ENCODE data around the gene ALOX15B.

DNA sequence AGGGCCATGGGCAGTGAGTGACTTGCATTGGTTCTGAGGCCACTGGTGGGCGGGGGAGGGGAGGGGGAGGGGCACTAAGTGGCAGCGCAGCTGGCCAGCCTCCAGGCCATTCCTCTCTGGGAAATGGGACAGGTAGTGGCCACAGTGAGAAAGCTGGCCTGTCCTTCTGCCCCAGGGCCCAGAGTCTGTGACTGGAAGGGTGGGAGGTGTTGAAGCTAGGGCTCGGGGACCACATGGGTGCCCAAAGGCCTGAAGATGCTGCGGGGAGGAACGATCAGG, 49.0 kb downstream of the ALOX15B start:
- TF ChIP-seq, protein P1, sequence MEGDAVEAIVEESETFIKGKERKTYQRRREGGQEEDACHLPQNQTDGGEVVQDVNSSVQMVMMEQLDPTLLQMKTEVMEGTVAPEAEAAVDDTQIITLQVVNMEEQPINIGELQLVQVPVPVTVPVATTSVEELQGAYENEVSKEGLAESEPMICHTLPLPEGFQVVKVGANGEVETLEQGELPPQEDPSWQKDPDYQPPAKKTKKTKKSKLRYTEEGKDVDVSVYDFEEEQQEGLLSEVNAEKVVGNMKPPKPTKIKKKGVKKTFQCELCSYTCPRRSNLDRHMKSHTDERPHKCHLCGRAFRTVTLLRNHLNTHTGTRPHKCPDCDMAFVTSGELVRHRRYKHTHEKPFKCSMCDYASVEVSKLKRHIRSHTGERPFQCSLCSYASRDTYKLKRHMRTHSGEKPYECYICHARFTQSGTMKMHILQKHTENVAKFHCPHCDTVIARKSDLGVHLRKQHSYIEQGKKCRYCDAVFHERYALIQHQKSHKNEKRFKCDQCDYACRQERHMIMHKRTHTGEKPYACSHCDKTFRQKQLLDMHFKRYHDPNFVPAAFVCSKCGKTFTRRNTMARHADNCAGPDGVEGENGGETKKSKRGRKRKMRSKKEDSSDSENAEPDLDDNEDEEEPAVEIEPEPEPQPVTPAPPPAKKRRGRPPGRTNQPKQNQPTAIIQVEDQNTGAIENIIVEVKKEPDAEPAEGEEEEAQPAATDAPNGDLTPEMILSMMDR (IDR thresholded peaks at IDR 0.05; ENCODE audit: borderline replicate concordance, extremely low read depth, low read length, poor library complexity, severe bottlenecking) = no peak
- no peak for TF ChIP-seq EZH2 (IDR thresholded peaks at IDR 0.05; ENCODE audit: borderline replicate concordance, low read depth, low read length, severe bottlenecking)

Data from DND-41 (cell line).